HG02840 (cell line): ENCODE results near the gene PRKAR1B.

Source experiments
- ATAC-seq: cut with Tn5 transposase; IDR thresholded peaks from one replicate; pipeline ENCODE4 v1.9.1; 2021; ENCODE audit warnings: mild to moderate bottlenecking, moderate library complexity, moderate number of reproducible peaks; ENCODE audit not compliant: unreplicated experiment, low FRiP score

Gene PRKAR1B

DNA sequence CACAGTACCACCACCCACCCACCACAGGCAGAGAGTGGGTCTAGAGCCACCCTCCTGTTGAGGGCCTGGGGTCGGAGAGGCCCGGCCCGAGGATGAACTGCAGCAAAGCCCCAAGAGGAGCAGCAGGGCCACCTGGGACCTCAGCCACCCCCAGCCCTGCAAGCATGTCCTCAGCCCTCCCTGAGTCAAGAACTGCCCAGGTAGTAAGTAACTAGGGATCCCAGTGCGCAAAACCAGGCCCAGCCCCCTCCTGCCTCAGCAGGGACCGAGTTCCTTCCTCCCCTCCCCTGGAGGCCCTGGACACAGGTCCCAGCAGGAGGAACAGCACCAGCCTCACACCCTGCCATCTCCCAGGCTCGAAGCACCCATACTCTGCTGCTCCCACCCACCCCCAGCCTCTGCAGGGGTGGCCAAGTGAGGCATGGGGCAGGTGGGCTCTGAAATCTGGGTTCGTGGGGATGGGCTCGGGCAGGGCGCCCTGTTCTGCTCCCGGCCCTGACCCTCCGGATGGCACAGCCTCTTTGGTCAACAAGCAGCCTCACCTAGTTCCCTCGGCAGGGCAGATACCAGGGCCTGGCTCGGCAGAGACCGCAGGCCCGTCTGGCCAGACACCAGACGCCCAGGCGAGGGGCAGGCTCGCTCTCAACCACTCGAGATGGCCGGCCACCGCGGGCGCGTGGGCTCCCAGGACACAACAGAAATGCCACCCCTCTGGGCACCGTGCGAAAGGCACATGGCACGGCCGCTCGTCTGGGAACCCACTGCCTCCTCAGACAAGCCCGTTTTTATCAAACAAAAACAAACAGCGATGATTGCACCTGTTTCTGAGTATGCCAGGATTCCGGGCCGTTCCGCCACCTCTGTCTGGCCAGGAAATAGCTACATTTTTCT is 222.6 kb downstream of the PRKAR1B start:
- ATAC-seq = no peak

DNA sequence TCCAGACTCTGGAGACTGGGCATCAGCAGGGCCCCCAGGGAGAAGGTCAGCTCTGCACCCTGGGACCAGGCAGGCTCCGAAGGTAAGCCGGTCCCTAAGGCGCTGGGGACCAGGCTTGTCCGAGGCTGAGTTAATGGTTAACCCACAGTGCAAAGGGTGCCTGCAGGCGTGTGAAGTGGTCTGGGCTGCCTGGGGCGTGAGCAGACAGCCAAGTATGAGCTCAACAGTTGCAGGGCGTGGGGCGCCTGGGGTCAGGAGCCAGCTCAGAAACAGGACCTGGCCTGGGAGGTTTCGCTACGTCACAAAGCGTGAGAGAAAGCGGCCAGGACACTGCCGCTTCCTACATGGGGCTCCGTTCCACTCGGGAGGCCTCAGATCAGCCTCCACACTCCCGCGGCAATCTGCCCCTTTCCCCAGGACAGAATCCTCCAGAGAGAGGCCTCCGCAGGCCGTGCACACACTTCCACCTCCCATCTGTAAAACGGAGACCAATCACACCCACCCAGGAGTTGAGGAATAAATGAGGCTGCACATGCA is 223.4 kb downstream of the PRKAR1B start:
- no peak for ATAC-seq

DNA sequence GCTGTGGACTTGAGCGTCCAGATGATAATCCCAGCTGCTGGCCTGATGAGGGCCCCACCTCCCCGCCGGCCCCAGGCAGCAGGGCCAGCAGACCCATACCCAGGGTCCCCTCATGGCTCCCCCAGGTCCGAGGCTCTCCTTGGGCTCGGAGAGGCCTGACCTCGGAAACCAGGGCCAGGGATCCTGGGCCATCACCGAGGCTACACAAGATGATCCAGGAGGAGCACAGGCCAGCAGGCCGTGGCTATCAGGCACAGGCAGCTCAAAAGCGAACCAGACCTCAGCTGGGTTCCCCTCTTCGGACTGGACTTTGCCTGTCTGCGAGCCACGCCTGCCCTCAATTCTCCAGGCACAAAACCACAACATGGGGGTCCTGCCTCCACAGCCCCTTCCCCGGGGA is 224.8 kb downstream of the PRKAR1B start:
- ATAC-seq = no peak

DNA sequence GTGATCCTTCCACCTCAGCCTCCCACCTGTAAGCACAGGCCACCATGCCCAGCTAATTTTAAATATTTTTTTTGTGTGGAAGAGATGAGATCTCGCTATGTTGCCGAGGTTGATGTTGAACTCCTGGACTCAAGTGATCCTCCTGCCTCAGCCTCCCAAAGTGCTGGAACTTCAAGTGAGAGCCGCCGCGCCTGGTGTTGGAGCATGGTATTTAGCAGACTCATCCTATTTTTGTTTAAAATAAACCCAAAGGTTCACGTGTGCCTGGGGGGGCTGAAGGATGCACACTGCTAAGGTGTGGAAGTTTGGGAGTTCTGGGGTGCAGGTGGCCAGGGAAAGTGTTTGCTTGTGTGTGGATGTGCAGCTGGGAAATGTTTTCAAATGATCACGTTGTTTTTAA is 225.6 kb downstream of the PRKAR1B start:
- no peak for ATAC-seq

DNA sequence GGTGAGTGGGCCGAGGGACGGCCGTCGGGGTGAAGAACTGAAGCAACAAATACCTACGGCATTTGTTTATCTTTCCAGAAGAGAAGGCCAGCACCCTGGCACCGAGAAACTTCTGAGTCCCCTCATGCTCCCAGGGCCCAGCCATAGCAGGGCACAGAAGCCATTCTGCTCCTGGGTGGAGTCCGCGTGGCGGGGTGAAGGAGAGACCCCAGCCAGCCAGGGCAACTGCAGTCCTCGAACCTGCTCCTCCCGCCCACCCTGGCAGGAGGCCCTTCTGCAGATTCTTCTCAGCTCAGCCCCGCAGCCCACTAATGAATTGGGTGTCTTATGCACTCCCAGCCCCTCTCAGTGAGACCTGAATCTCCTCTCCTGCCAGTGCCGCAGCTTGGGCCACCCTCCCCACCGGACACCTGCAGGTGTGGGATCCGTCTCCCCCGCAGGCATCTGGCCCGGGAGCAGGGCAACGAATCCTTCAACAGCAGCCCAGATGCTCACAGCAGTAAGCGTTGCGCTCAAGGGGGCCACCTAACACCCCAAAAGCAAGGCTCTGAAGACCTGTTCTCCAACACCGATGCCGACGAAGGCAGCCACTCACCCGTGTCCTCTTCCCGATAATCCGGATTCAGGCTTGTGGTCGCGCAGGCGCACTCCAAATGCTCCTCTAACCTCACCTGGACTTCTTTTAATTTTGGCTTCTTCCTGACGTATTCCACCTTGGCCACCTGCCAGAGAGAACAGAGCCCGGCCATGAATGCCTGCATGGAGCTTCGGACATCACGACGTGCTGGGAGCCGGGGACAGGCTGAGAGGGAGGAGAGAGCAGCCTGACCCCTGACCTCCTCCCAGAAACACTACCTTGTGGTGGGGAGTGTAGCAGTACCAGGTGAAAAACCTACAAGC is 226.3 kb downstream of the PRKAR1B start:
- no peak for ATAC-seq

DNA sequence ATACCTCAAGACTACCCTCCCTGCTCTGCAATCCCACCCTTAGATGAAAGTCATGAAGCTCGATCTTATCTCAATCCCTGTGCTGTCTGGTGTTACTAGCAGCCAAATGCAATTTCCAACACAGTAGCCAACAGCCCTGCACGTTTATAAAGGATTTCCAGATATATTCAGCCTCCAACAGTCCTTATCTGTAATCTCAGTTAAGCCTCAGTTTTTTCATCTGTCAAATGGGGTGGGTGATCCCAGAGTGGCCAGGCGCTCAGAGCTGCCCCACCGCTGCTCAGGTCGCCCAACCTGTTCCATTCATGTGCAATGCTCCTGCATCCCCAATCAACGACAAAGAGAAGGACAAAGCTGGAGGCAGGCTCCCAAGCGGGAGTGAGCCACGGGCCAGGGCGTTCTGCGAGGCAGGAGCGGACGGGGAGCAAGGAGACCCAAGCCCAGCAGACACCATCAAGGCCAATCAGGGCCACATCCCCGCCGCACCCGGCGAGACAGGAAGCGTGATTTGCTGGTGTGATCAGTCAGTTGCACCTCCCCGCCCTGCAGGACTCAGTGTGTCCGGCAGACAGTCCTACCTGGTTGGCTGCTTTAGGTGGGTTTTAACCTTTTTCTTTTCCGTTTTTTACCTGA is 227.1 kb downstream of the PRKAR1B start:
- no peak for ATAC-seq
